Esophagus squamous epithelium (tissue), 5 donors: ENCODE results near the gene TRIM66. TPM values are rescaled to one million over a fixed set of nuclear protein-coding genes. Genes with fewer than 3 reads are reported as not detected.

Source experiments
- DNase-seq: peaks from one replicate; lab custom pipeline; 2025; lab: John Stamatoyannopoulos, UW
- H3K27ac ChIP-seq, 4 donors: fragments of 200-600 bp; sonication (generic); one replicate each; pipeline ENCODE4 v1.5.1; 2016 to 2019; ENCODE audit warnings: mild to moderate bottlenecking in 1 of 4
- H3K27me3 ChIP-seq, 4 donors: fragments of 200-600 bp; sonication (generic); 1 replicate in 3 of 4; 2 replicates in 1 of 4; pipeline versions ENCODE4 v1.5.1 to v1.6.0; 2017 to 2021; ENCODE audit warnings: antibody characterized with exemption in 1 of 4
- H3K36me3 ChIP-seq, 3 donors: fragments of 200-600 bp; sonication (generic); one replicate each; pipeline ENCODE4 v1.5.1; 2016 to 2019
- H3K4me1 ChIP-seq, 3 donors: fragments of 200-600 bp; sonication (generic); one replicate each; pipeline ENCODE4 v1.5.1; 2017 to 2019
- H3K4me3 ChIP-seq, 4 donors: fragments of 200-600 bp; sonication (generic); 1 replicate in 3 of 4; 2 replicates in 1 of 4; pipeline ENCODE4 v1.5.1; 2016 to 2019; ENCODE audit warnings: mild to moderate bottlenecking in 2 of 4, moderate library complexity in 1 of 4
- H3K9me3 ChIP-seq, 3 donors: fragments of 200-600 bp; sonication (generic); one replicate each; pipeline ENCODE4 v1.5.1; 2016 to 2019
- CTCF ChIP-seq, 6 experiments: fragments of 450-650 bp in 4 of 6; fragments of 200-600 bp in 2 of 6; sonication (generic) in 2 of 6; IDR thresholded peaks; one replicate each; pipeline ENCODE4 v1.5.1; 2016 to 2019; ENCODE audit warnings: antibody characterized with exemption in 6 of 6, mild to moderate bottlenecking in 4 of 6, moderate library complexity in 4 of 6
- POLR2A ChIP-seq, 4 donors: fragments of 450-650 bp; IDR thresholded peaks; one replicate each; pipeline ENCODE4 v1.6.1; 2017; ENCODE audit warnings: antibody characterized with exemption in 4 of 4, mild to moderate bottlenecking in 4 of 4, moderate library complexity in 3 of 4
- WGBS, 2 donors: methylation state at CpG; one replicate each; pipeline ENCODE4 v1.1.5; 2018; 5-methylcytosine and 5-hydroxymethylcytosine counted together
- intact Hi-C: fragments of 100-400 bp; cut with DNase I; formaldehyde crosslinking; loops from one replicate; pipeline ENCODE4 v1.15.0; 2022
- total RNA-seq, 4 donors: library from RNA; depleted of rRNA; stranded (reverse); fragments of >200 nt; gene quantifications; one replicate each; pipeline ENCODE4 v1.1.0, GENCODE V29; 2016
- donor health status: DM: yes; HTN: yes; CAD: no.

The TRIM66 gene
- total RNA-seq, 4 donors from 2014 or later, result 4.5 to 5.5 (median 4.8) TPM

DNA sequence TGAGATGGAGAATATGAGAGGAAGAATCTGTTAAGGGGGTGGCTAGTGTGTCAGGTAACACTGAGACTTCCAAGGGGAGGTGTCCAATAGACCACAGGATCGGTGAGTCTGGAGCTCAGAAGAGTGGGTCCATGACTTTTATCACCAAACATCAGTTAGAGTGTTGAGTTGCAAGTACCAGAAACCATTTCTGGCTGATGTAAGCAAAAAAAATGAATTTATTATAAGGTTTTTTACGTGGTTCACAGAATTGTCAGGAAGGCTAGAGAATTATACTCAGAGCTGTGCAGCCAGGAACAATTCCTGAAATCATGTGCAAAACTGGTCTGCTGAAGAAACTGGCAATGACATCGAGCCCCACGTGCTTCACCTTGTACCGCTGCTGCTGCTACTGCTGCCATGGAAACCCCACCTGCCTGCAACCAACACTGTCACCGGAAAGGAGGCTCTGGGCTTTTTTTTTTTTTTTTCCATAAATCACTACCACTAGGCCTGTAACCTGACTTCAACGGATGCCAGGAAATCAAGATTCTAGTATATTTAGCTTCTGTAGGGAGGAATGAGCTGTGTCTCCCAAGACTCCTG, 71.8 kb downstream of the TRIM66 start:
- DNase-seq, result no peak
- no peaks in the 10 kb centered on the region for H3K27me3 ChIP-seq
- H3K36me3 ChIP-seq, result peaks cover 0 to 10% (median 0%) of the 10 kb centered on the region in 3 donors
- H3K27ac ChIP-seq, result no peak overlapping the region
- H3K4me1 ChIP-seq, result peaks cover 0 to 17% (median 0%) of the 10 kb centered on the region in 3 donors
- no peak for TF ChIP-seq POLR2A (IDR thresholded peaks at IDR 0.05)
- TF ChIP-seq CTCF (IDR thresholded peaks at IDR 0.05), result no peak
- no peak overlapping the region for H3K4me3 ChIP-seq
- WGBS, 2 donors, result 58 to 75% methylated on average over 6 to 7 of the region's 7 CpGs
- intact Hi-C loops, result no loop called here
- no peaks in the 10 kb centered on the region for H3K9me3 ChIP-seq

DNA sequence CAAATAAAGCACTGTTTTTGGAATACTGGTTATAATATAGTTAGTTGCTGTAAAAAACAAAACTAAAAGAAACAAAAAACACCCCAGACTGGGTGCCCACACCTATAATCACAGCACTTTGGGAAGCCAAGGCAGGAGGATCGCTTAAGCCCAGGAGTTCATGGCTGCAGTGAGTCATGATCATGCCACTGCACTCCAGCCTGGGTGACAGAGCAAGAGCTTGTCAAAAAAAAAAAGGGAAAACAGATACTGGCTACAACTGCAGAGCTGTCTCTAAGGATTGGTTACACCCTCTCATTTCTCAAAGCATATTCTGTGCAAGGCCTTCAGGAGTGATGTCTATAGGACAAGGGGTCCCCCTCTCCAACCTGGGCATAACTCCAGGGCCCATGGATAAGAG, 73.8 kb downstream of the TRIM66 start:
- no peak for DNase-seq
- Histone ChIP-seq H3K9me3 (no peaks in the 10 kb centered on the region), H3K4me1 (peaks cover 5 to 23% (median 12%) of the 10 kb centered on the region in 3 donors), H3K27me3 (no peaks in the 10 kb centered on the region), H3K4me3 (no peak overlapping the region), H3K27ac (no peak overlapping the region), H3K36me3 (peaks cover 0 to 10% (median 0%) of the 10 kb centered on the region in 3 donors)
- no peak for TF ChIP-seq CTCF (IDR thresholded peaks at IDR 0.05)
- no peak for TF ChIP-seq POLR2A (IDR thresholded peaks at IDR 0.05)
- intact Hi-C loops, result no loop called here
- 25 to 61% methylated on average over 1 of the region's 1 CpG for WGBS, 2 donors

GRCh38 chr11:8605971-8606563, 76.4 kb downstream of the TRIM66 start:
- Histone ChIP-seq H3K27me3 (no peaks in the 10 kb centered on the region), H3K4me3 (no peak overlapping the region), H3K36me3 (no peaks in the 10 kb centered on the region), H3K9me3 (no peaks in the 10 kb centered on the region), H3K27ac (no peak overlapping the region), H3K4me1 (peaks cover 5 to 24% (median 13%) of the 10 kb centered on the region in 3 donors)
- DNase-seq, result no peak
- WGBS, 2 donors, result 97 to 100% methylated on average over 1 of the region's 1 CpG
- intact Hi-C loops, result no loop called here
- TF ChIP-seq POLR2A (IDR thresholded peaks at IDR 0.05) (no peak), CTCF (IDR thresholded peaks at IDR 0.05) (no peak)

DNA sequence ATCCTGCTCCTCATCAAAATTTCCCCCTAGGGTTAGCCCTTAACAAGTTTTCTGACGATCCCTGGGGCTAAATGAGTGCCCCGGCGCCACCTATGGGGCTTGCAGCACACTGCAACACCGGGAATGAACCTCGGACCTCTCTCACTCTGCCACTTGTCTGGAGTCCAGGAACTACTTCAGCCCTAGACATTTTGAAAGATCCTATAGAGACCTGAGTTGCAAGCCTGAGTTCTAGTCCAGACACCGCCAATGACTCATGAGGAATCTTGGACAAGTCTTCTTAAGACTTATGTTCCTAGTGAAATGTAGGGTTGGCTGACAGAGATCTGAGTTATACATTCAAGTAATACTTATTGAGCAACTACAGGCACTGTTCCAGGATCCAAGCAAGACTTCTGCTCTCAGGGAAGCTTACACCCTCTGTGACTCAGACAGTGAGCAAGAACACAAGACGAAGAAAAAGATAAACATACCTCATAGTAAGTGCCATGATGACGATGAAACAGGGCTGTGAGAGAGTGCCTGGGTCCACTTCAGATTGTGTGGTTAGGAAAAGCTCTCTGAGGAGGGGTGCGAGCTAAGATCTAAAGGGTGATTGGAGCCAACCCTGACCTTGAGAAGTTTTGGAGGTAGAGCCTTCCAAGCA, 78.3 kb downstream of the TRIM66 start:
- intact Hi-C loops, result no loop called here
- Histone ChIP-seq H3K36me3 (no peaks in the 10 kb centered on the region), H3K9me3 (no peaks in the 10 kb centered on the region), H3K4me1 (peaks cover 5 to 24% (median 13%) of the 10 kb centered on the region in 3 donors), H3K27me3 (no peaks in the 10 kb centered on the region), H3K4me3 (no peak overlapping the region), H3K27ac (peak overlapping the region; percentile 70 to 83 (median 76))
- WGBS, 2 donors, result 10% methylated on average over 9 of the region's 9 CpGs
- TF ChIP-seq POLR2A (IDR thresholded peaks at IDR 0.05) (no peak), CTCF (IDR thresholded peaks at IDR 0.05) (peak in 5 of 6 experiments; percentile 52 to 76 (median 56))
- no peak for DNase-seq

DNA sequence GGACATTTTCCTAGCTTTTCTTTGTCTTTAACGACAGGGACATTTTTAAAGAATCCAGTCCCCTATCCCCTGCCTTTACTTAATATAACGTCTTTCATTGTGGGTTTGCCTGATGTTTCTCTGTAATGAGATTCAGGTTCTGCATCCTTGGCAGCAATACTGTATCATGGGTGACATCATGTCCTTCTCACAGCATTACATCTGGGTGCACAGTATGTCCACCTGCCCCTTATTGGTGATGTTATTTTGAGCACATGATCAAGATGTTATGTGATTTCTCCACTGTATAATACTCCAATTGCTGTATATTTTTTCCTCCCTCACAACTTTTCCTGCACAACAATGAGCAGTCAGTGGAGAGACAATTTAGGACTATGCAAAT, 78.8 kb downstream of the TRIM66 start:
- intact Hi-C loops, result no loop called here
- Histone ChIP-seq H3K36me3 (no peaks in the 10 kb centered on the region), H3K27me3 (no peaks in the 10 kb centered on the region), H3K4me3 (no peak overlapping the region), H3K9me3 (no peaks in the 10 kb centered on the region), H3K27ac (peak overlapping the region in 3 of 4 donors; percentile 59 to 83 (median 81)), H3K4me1 (peaks cover 5 to 19% (median 13%) of the 10 kb centered on the region in 3 donors)
- 67 to 76% methylated on average over 2 of the region's 2 CpGs for WGBS, 2 donors
- DNase-seq, result no peak
- TF ChIP-seq POLR2A (IDR thresholded peaks at IDR 0.05), result no peak
- no peak for TF ChIP-seq CTCF (IDR thresholded peaks at IDR 0.05)
